Measurements from ENCODE around the gene NTRK3. TPM values are rescaled to one million over a fixed set of nuclear protein-coding genes. Genes with fewer than 3 reads are reported as not detected.

The NTRK3 gene
- total RNA-seq, 1 experiment from 2014 or later: not detected

GRCh38 chr15:88126695-88127431 is 129.7 kb downstream of the NTRK3 start:
- ChIA-PET POLR2A (ENCODE audit: unreplicated experiment) (no interaction called here), CTCF (no interaction called here)
- no peaks in the 10 kb centered on the region for H3K79me2 ChIP-seq (ENCODE audit: low read length)
- H3K4me1 ChIP-seq (ENCODE audit: insufficient read depth, low read length): no peaks in the 10 kb centered on the region
- no peaks in the 10 kb centered on the region for H3K9me3 ChIP-seq (ENCODE audit: low read length)
- H3K27ac ChIP-seq (ENCODE audit: low read length): no peak overlapping the region
- H3K36me3 ChIP-seq (ENCODE audit: low read depth, low read length): no peaks in the 10 kb centered on the region
- H3K9ac ChIP-seq (ENCODE audit: low read length): no peak overlapping the region
- H3K27me3 ChIP-seq (ENCODE audit: low read length): no peaks in the 10 kb centered on the region
- H4K20me1 ChIP-seq (ENCODE audit: low read length): no peaks in the 10 kb centered on the region
- no TSS peak for BruUV-seq (replicated peaks)
- intact Hi-C loops (cut with micrococcal nuclease): no loop called here
- DNase-seq: no peak
- no peak for ATAC-seq
- H3K4me2 ChIP-seq (ENCODE audit: low read length): no peak overlapping the region
- no peaks in the 10 kb centered on the region for H3K9me2 ChIP-seq (replicated peaks; ENCODE audit: low read length)
- no peaks in the 10 kb centered on the region for H3F3A ChIP-seq (ENCODE audit: low read length, unreplicated experiment)
- no peak overlapping the region for H2AFZ ChIP-seq (ENCODE audit: low read length)
- TF ChIP-seq EZH2 (IDR thresholded peaks at IDR 0.05; ENCODE audit: low read length, unreplicated experiment): no peak
- no peak for TF ChIP-seq EZH2phosphoT487 (IDR thresholded peaks at IDR 0.05; ENCODE audit: borderline replicate concordance, low read length)
- TF ChIP-seq CTCF (conservative IDR thresholded peaks at IDR 0.05; ENCODE audit: low read depth, low read length): no peak
- no peak overlapping the region for H3K4me3 ChIP-seq (ENCODE audit: low read length)

GRCh38 chr15:88125576-88125975 is 131.0 kb downstream of the NTRK3 start:
- no peaks in the 10 kb centered on the region for H3K36me3 ChIP-seq (ENCODE audit: low read depth, low read length)
- H3F3A ChIP-seq (ENCODE audit: low read length, unreplicated experiment): no peaks in the 10 kb centered on the region
- no peak overlapping the region for H3K4me2 ChIP-seq (ENCODE audit: low read length)
- TF ChIP-seq EZH2 (IDR thresholded peaks at IDR 0.05; ENCODE audit: low read length, unreplicated experiment) (no peak), CTCF (conservative IDR thresholded peaks at IDR 0.05; ENCODE audit: low read depth, low read length) (no peak), EZH2phosphoT487 (IDR thresholded peaks at IDR 0.05; ENCODE audit: borderline replicate concordance, low read length) (no peak)
- no peaks in the 10 kb centered on the region for H3K27me3 ChIP-seq (ENCODE audit: low read length)
- no peaks in the 10 kb centered on the region for H3K9me2 ChIP-seq (replicated peaks; ENCODE audit: low read length)
- H3K4me3 ChIP-seq (ENCODE audit: low read length): no peak overlapping the region
- DNase-seq (no peak), ATAC-seq (no peak)
- intact Hi-C loops (cut with micrococcal nuclease): no loop called here
- no peaks in the 10 kb centered on the region for H3K9me3 ChIP-seq (ENCODE audit: low read length)
- H4K20me1 ChIP-seq (ENCODE audit: low read length): no peaks in the 10 kb centered on the region
- CTCF ChIA-PET: no interaction called here
- no peak overlapping the region for H3K27ac ChIP-seq (ENCODE audit: low read length)
- no peaks in the 10 kb centered on the region for H3K79me2 ChIP-seq (ENCODE audit: low read length)
- POLR2A ChIA-PET (ENCODE audit: unreplicated experiment): no interaction called here
- H3K9ac ChIP-seq (ENCODE audit: low read length): no peak overlapping the region
- H3K4me1 ChIP-seq (ENCODE audit: insufficient read depth, low read length): no peaks in the 10 kb centered on the region
- H2AFZ ChIP-seq (ENCODE audit: low read length): no peak overlapping the region
- BruUV-seq (replicated peaks): no TSS peak

DNA sequence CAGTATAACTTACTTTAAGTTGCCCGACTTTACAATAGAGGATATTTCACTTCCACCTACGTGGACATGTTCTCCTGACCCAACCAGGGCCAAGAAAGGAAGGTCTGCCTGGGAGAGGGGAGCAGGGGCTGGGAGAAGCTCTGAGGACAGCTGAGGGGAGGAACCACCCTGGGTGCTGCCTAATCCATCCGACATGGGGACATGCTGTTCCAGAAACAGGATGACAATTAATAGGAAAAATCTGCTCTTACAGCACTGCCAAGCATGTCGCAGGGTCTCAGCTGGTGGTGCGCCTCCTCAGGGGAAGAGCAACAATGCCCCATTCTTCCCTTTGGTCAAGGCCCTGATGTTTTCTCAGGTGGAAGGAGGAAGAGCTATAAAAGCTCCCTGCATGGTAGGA is 132.3 kb downstream of the NTRK3 start:
- no peaks in the 10 kb centered on the region for H4K20me1 ChIP-seq (ENCODE audit: low read length)
- no peak overlapping the region for H3K4me2 ChIP-seq (ENCODE audit: low read length)
- ChIA-PET CTCF (no interaction called here), POLR2A (ENCODE audit: unreplicated experiment) (no interaction called here)
- no peak overlapping the region for H2AFZ ChIP-seq (ENCODE audit: low read length)
- no peaks in the 10 kb centered on the region for H3F3A ChIP-seq (ENCODE audit: low read length, unreplicated experiment)
- no peak overlapping the region for H3K9ac ChIP-seq (ENCODE audit: low read length)
- no peaks in the 10 kb centered on the region for H3K9me2 ChIP-seq (replicated peaks; ENCODE audit: low read length)
- TF ChIP-seq CTCF (conservative IDR thresholded peaks at IDR 0.05; ENCODE audit: low read depth, low read length) (no peak), EZH2 (IDR thresholded peaks at IDR 0.05; ENCODE audit: low read length, unreplicated experiment) (no peak), EZH2phosphoT487 (IDR thresholded peaks at IDR 0.05; ENCODE audit: borderline replicate concordance, low read length) (no peak)
- no peaks in the 10 kb centered on the region for H3K79me2 ChIP-seq (ENCODE audit: low read length)
- no peaks in the 10 kb centered on the region for H3K9me3 ChIP-seq (ENCODE audit: low read length)
- ATAC-seq (no peak), DNase-seq (no peak)
- BruUV-seq (replicated peaks): no TSS peak
- no peak overlapping the region for H3K4me3 ChIP-seq (ENCODE audit: low read length)
- H3K36me3 ChIP-seq (ENCODE audit: low read depth, low read length): no peaks in the 10 kb centered on the region
- no peaks in the 10 kb centered on the region for H3K4me1 ChIP-seq (ENCODE audit: insufficient read depth, low read length)
- H3K27ac ChIP-seq (ENCODE audit: low read length): no peak overlapping the region
- intact Hi-C loops (cut with micrococcal nuclease): no loop called here
- H3K27me3 ChIP-seq (ENCODE audit: low read length): no peaks in the 10 kb centered on the region

Measured in PC-3 (cell line).